Neuron (in vitro differentiated cells): Measurements from ENCODE around the gene PCDH9.

Experiments used
- H2AFZ ChIP-seq: one replicate; pipeline ENCODE4 v1.6.1; 2013; ENCODE audit warnings: low read depth, mild to moderate bottlenecking, inconsistent platforms, low read length, moderate library complexity
- H3K27me3 ChIP-seq: one replicate; pipeline ENCODE4 v1.6.1; 2013; ENCODE audit warnings: low read length; ENCODE audit not compliant: insufficient read depth
- H3K36me3 ChIP-seq: one replicate; pipeline ENCODE4 v1.6.1; 2013; ENCODE audit warnings: low read length; ENCODE audit not compliant: insufficient read depth
- H3K4me1 ChIP-seq: one replicate; pipeline ENCODE4 v1.6.1; 2013; ENCODE audit warnings: low read length; ENCODE audit not compliant: insufficient read depth
- H3K4me3 ChIP-seq: 2 replicates; pipeline ENCODE4 v1.5.1; 2013; ENCODE audit warnings: mild to moderate bottlenecking, low read length, moderate library complexity
- H3K9me3 ChIP-seq: one replicate; pipeline ENCODE4 v1.6.1; 2013; ENCODE audit warnings: low read length

Gene PCDH9

GRCh38 chr13:66971004-66971403, 259.1 kb downstream of the PCDH9 start:
- Histone ChIP-seq H3K4me1 (no peaks in the 10 kb centered on the region), H2AFZ (no peak overlapping the region), H3K27me3 (no peaks in the 10 kb centered on the region), H3K9me3 (no peaks in the 10 kb centered on the region), H3K36me3 (no peaks in the 10 kb centered on the region), H3K4me3 (no peak overlapping the region)

- H3K9me3 ChIP-seq: no peaks in the 10 kb centered on the region
- H2AFZ ChIP-seq: no peak overlapping the region
- no peaks in the 10 kb centered on the region for H3K27me3 ChIP-seq
- H3K4me3 ChIP-seq: no peak overlapping the region
- H3K36me3 ChIP-seq: no peaks in the 10 kb centered on the region
- no peaks in the 10 kb centered on the region for H3K4me1 ChIP-seq
These were observed 260.8 kb downstream of the PCDH9 start for GRCh38 chr13:66969291-66969690.

- no peak overlapping the region for H2AFZ ChIP-seq
- no peaks in the 10 kb centered on the region for H3K4me1 ChIP-seq
- no peaks in the 10 kb centered on the region for H3K27me3 ChIP-seq
- H3K36me3 ChIP-seq: no peaks in the 10 kb centered on the region
- H3K4me3 ChIP-seq: no peak overlapping the region
- peaks cover under 1% of the 10 kb centered on the region for H3K9me3 ChIP-seq
These were observed 262.1 kb downstream of the PCDH9 start for GRCh38 chr13:66967811-66968597.

GRCh38 chr13:66965181-66965580, 265.0 kb downstream of the PCDH9 start:
- Histone ChIP-seq H3K36me3 (no peaks in the 10 kb centered on the region), H3K4me1 (no peaks in the 10 kb centered on the region), H3K27me3 (no peaks in the 10 kb centered on the region), H3K9me3 (peaks cover 2% of the 10 kb centered on the region), H2AFZ (no peak overlapping the region), H3K4me3 (no peak overlapping the region)

- H3K4me3 ChIP-seq: no peak overlapping the region
- peaks cover 2% of the 10 kb centered on the region for H3K9me3 ChIP-seq
- H3K27me3 ChIP-seq: no peaks in the 10 kb centered on the region
- H2AFZ ChIP-seq: no peak overlapping the region
- no peaks in the 10 kb centered on the region for H3K4me1 ChIP-seq
- H3K36me3 ChIP-seq: no peaks in the 10 kb centered on the region
These were observed 267.2 kb downstream of the PCDH9 start for GRCh38 chr13:66962953-66963352.

GRCh38 chr13:66958611-66959010, 271.5 kb downstream of the PCDH9 start:
- Histone ChIP-seq H3K36me3 (no peaks in the 10 kb centered on the region), H3K9me3 (peaks cover 2% of the 10 kb centered on the region), H3K27me3 (no peaks in the 10 kb centered on the region), H2AFZ (no peak overlapping the region), H3K4me3 (no peak overlapping the region), H3K4me1 (no peaks in the 10 kb centered on the region)

- no peak overlapping the region for H3K4me3 ChIP-seq
- no peaks in the 10 kb centered on the region for H3K36me3 ChIP-seq
- no peaks in the 10 kb centered on the region for H3K9me3 ChIP-seq
- H2AFZ ChIP-seq: no peak overlapping the region
- H3K27me3 ChIP-seq: no peaks in the 10 kb centered on the region
- H3K4me1 ChIP-seq: peaks cover 14% of the 10 kb centered on the region
These were observed 277.6 kb downstream of the PCDH9 start for GRCh38 chr13:66952507-66952906.

- H3K4me3 ChIP-seq: no peak overlapping the region
- H2AFZ ChIP-seq: peak overlapping the region; percentile 45
- H3K27me3 ChIP-seq: no peaks in the 10 kb centered on the region
- H3K9me3 ChIP-seq: no peaks in the 10 kb centered on the region
- no peaks in the 10 kb centered on the region for H3K36me3 ChIP-seq
- peaks cover 14% of the 10 kb centered on the region for H3K4me1 ChIP-seq
These were observed 278.7 kb downstream of the PCDH9 start for GRCh38 chr13:66951426-66951825.

GRCh38 chr13:66950666-66951065, 279.5 kb downstream of the PCDH9 start:
- Histone ChIP-seq H3K4me3 (no peak overlapping the region), H3K36me3 (no peaks in the 10 kb centered on the region), H3K4me1 (peaks cover 14% of the 10 kb centered on the region)

GRCh38 chr13:66948910-66949309, 281.2 kb downstream of the PCDH9 start:
- peaks cover 14% of the 10 kb centered on the region for H3K4me1 ChIP-seq
- H2AFZ ChIP-seq: no peak overlapping the region
- no peaks in the 10 kb centered on the region for H3K36me3 ChIP-seq
- H3K9me3 ChIP-seq: no peaks in the 10 kb centered on the region
- no peak overlapping the region for H3K4me3 ChIP-seq
- H3K27me3 ChIP-seq: no peaks in the 10 kb centered on the region

More at GRCh38 chr13:66950666-66951065, 279.5 kb downstream of the PCDH9 start:
- no peak overlapping the region for H2AFZ ChIP-seq
- no peaks in the 10 kb centered on the region for H3K27me3 ChIP-seq
- H3K9me3 ChIP-seq: no peaks in the 10 kb centered on the region

GRCh38 chr13:66943530-66943929, 286.6 kb downstream of the PCDH9 start:
- no peaks in the 10 kb centered on the region for H3K36me3 ChIP-seq
- H3K4me3 ChIP-seq: no peak overlapping the region
- no peak overlapping the region for H2AFZ ChIP-seq

GRCh38 chr13:66940113-66940512, 290.0 kb downstream of the PCDH9 start:
- Histone ChIP-seq H3K27me3 (no peaks in the 10 kb centered on the region), H3K9me3 (no peaks in the 10 kb centered on the region), H3K36me3 (no peaks in the 10 kb centered on the region), H3K4me3 (no peak overlapping the region), H3K4me1 (no peaks in the 10 kb centered on the region), H2AFZ (no peak overlapping the region)

More at GRCh38 chr13:66943530-66943929, 286.6 kb downstream of the PCDH9 start:
- Histone ChIP-seq H3K9me3 (no peaks in the 10 kb centered on the region), H3K27me3 (no peaks in the 10 kb centered on the region), H3K4me1 (no peaks in the 10 kb centered on the region)

GRCh38 chr13:66937423-66937822, 292.7 kb downstream of the PCDH9 start:
- Histone ChIP-seq H2AFZ (no peak overlapping the region), H3K4me1 (no peaks in the 10 kb centered on the region), H3K4me3 (no peak overlapping the region), H3K9me3 (no peaks in the 10 kb centered on the region), H3K27me3 (no peaks in the 10 kb centered on the region), H3K36me3 (no peaks in the 10 kb centered on the region)

GRCh38 chr13:66933994-66934393, 296.1 kb downstream of the PCDH9 start:
- no peak overlapping the region for H3K4me3 ChIP-seq
- H3K36me3 ChIP-seq: no peaks in the 10 kb centered on the region

More at GRCh38 chr13:66933994-66934393, 296.1 kb downstream of the PCDH9 start:
- Histone ChIP-seq H2AFZ (no peak overlapping the region), H3K27me3 (no peaks in the 10 kb centered on the region), H3K9me3 (no peaks in the 10 kb centered on the region), H3K4me1 (no peaks in the 10 kb centered on the region)
